B cell (primary cell): Measurements from ENCODE around the gene PDHX. TPM values are rescaled to one million over a fixed set of nuclear protein-coding genes. Genes with fewer than 3 reads are reported as not detected.

ENCODE experiments used
- ATAC-seq: fragments of 200-7000 bp; cut with Tn5 transposase; one replicate; pipeline ENCODE4 v1.10.0; 2021; ENCODE audit warnings: low read depth, mild to moderate bottlenecking, moderate number of reproducible peaks, moderate library complexity
- CTCF ChIA-PET: fragments of 350-600 bp; sonication (Branson Sonifier 250); formaldehyde crosslinking; loops from one replicate; lab custom pipeline; 2021; ENCODE audit warnings: antibody characterized with exemption, inconsistent platforms; lab: Charles Lee
- POLR2A ChIA-PET: fragments of 350-600 bp; sonication (Branson Sonifier 250); formaldehyde crosslinking; loops from one replicate; lab custom pipeline; 2021; ENCODE audit warnings: antibody characterized with exemption; lab: Charles Lee
- DNase-seq: peaks from one replicate; pipeline ENCODE4 v3.0.0; 2013
- H2AFZ ChIP-seq: 2 replicates; pipeline ENCODE4 v1.6.1; 2012; ENCODE audit warnings: mild to moderate bottlenecking, low read depth, low read length; ENCODE audit not compliant: insufficient read depth, poor library complexity, severe bottlenecking
- H3K27ac ChIP-seq, 2 donors: 1 replicate in 1 of 2; 2 replicates in 1 of 2; pipeline ENCODE4 v1.5.1; 2012 to 2013; ENCODE audit warnings: low read length in 2 of 2, mild to moderate bottlenecking in 2 of 2, moderate library complexity in 1 of 2
- H3K27me3 ChIP-seq, 4 experiments: fragments of 200-600 bp in 1 of 4; sonication (generic) in 1 of 4; replicated peaks in 1 of 4; 1 replicate in 2 of 4; 2 replicates in 2 of 4; pipeline versions ENCODE4 v1.6.1 to v1.7.0; 2013 to 2016; ENCODE audit warnings: low read length in 3 of 4, mild to moderate bottlenecking in 2 of 4, mixed read lengths in 1 of 4, moderate library complexity in 1 of 4; ENCODE audit not compliant: insufficient read depth in 4 of 4, control insufficient read depth in 3 of 4; ENCODE audit errors: control extremely low read depth in 1 of 4
- H3K36me3 ChIP-seq, 2 experiments: replicated peaks in 1 of 2; 1 replicate in 1 of 2; 2 replicates in 1 of 2; pipeline versions ENCODE4 v1.6.1 to v1.7.1; 2013; ENCODE audit warnings: low read length in 1 of 2; ENCODE audit not compliant: insufficient read depth in 2 of 2, control insufficient read depth in 1 of 2; ENCODE audit errors: control extremely low read depth in 1 of 2, extremely low read depth in 1 of 2
- H3K4me1 ChIP-seq, 2 donors: fragments of 200-600 bp in 1 of 2; sonication (generic) in 1 of 2; 1 replicate in 1 of 2; 2 replicates in 1 of 2; pipeline versions ENCODE4 v1.5.1 to v1.6.1; 2013 to 2017; ENCODE audit warnings: low read length in 2 of 2; ENCODE audit not compliant: control insufficient read depth in 2 of 2, insufficient read depth in 2 of 2
- H3K4me2 ChIP-seq: replicated peaks from 2 replicates; pipeline ENCODE3; 2012; ENCODE audit warnings: mild to moderate bottlenecking, low read depth, low read length; ENCODE audit not compliant: poor library complexity, severe bottlenecking
- H3K4me3 ChIP-seq, 5 experiments: fragments of 200-600 bp in 1 of 5; sonication (generic) in 1 of 5; 1 replicate in 3 of 5; 2 replicates in 2 of 5; pipeline versions ENCODE4 v1.5.1 to v1.7.0; 2011 to 2016; ENCODE audit warnings: low read length in 4 of 5, mild to moderate bottlenecking in 4 of 5, low read depth in 2 of 5, control low read depth in 1 of 5, moderate library complexity in 1 of 5; ENCODE audit not compliant: insufficient read depth in 1 of 5; ENCODE audit errors: control extremely low read depth in 1 of 5, extremely low read depth in 1 of 5
- H3K79me2 ChIP-seq: fragments of 200-600 bp; sonication (generic); one replicate; pipeline ENCODE4 v1.6.0; 2016; ENCODE audit warnings: low read length; ENCODE audit not compliant: control insufficient read depth, insufficient read depth
- H3K9ac ChIP-seq: fragments of 200-600 bp; sonication (generic); 2 replicates; pipeline ENCODE4 v1.6.1; 2017; ENCODE audit warnings: mild to moderate bottlenecking, low read length, moderate library complexity
- H3K9me3 ChIP-seq, 3 donors: one replicate each; pipeline versions ENCODE4 v1.6.1 to v1.7.1; 2013; ENCODE audit warnings: low read length in 2 of 3; ENCODE audit not compliant: control insufficient read depth in 2 of 3, insufficient read depth in 1 of 3; ENCODE audit errors: control extremely low read depth in 1 of 3
- H4K20me1 ChIP-seq: 2 replicates; pipeline ENCODE4 v1.6.0; 2012; ENCODE audit warnings: mild to moderate bottlenecking, low read length; ENCODE audit not compliant: insufficient read depth, control insufficient read depth, poor library complexity, severe bottlenecking
- H3K27ac Mint-ChIP-seq: one replicate; pipeline ENCODE4 v1.8.0; 2021; ENCODE audit warnings: mixed read lengths
- H3K27me3 Mint-ChIP-seq: one replicate; pipeline ENCODE4 v1.8.0; 2021; ENCODE audit warnings: mixed read lengths
- H3K4me1 Mint-ChIP-seq: one replicate; pipeline ENCODE4 v1.8.0; 2021; ENCODE audit warnings: mixed read lengths
- H3K4me3 Mint-ChIP-seq: one replicate; pipeline ENCODE4 v1.8.0; 2021; ENCODE audit warnings: mixed read lengths
- H3K9me3 Mint-ChIP-seq: one replicate; pipeline ENCODE4 v1.8.0; 2022; ENCODE audit warnings: mixed read lengths; ENCODE audit not compliant: insufficient read depth
- CTCF ChIP-seq: fragments of 200-600 bp; IDR thresholded peaks from one replicate; pipeline ENCODE4 v1.8.0; 2022; ENCODE audit warnings: antibody characterized with exemption, mild to moderate bottlenecking
- EZH2 ChIP-seq: IDR thresholded peaks from 2 replicates; pipeline ENCODE4 v1.6.1; 2012; ENCODE audit warnings: borderline replicate concordance, low read depth, mild to moderate bottlenecking, moderate library complexity, low read length; ENCODE audit not compliant: insufficient read depth, poor library complexity, severe bottlenecking
- WGBS: methylation state at CpG from one replicate; pipeline ENCODE4 v1.1.5; 2013; ENCODE audit warnings: missing lambda C conversion rate; ENCODE audit not compliant: insufficient coverage; 5-methylcytosine and 5-hydroxymethylcytosine counted together
- intact Hi-C: fragments of 100-400 bp; cut with micrococcal nuclease; formaldehyde crosslinking; loops from one replicate; pipeline ENCODE4 v1.10.0; 2022
- polyA plus RNA-seq: library from polyadenylated mRNA; depleted of rRNA; stranded (reverse); fragments of >200 nt; gene quantifications from 2 replicates; pipeline ENCODE4 v1.2.3, GENCODE V29; 2012
- total RNA-seq, 2 donors: library from RNA; stranded (reverse); fragments of 120-200 nt in 1 of 2; gene quantifications; 1 replicate in 1 of 2; 2 replicates in 1 of 2; pipeline versions ENCODE4 v1.2.3 to v1.2.4, GENCODE V29; 2013 to 2022

The PDHX gene
- total and polyA plus RNA-seq, 2 donors (not counting 1 experiment from before 2014, with no cell fraction given): 6.2 to 35.4 TPM

GRCh38 chr11:35034401-35034800, 118.0 kb downstream of the PDHX start:
- intact Hi-C loops: no loop called here
- ATAC-seq (no peak), DNase-seq (no peak)
- no peaks in the 10 kb centered on the region for H3K9me3 Mint-ChIP-seq
- H3K9me3 ChIP-seq: peaks cover 0 to 1% (median 0%) of the 10 kb centered on the region in 3 donors
- POLR2A ChIA-PET: interaction anchor here (0.5 kb wide), 1 partner anchor 22 kb away, joined by 9 read pairs; no protein-coding TSS in a partner anchor
- H3K27me3 ChIP-seq: no peaks in the 10 kb centered on the region
- peaks cover 39% of the 10 kb centered on the region for H3K4me1 Mint-ChIP-seq
- no peaks in the 10 kb centered on the region for H3K27me3 Mint-ChIP-seq
- H3K27ac ChIP-seq: no peak overlapping the region
- TF ChIP-seq CTCF (no peak), EZH2 (no peak)
- no CpG with 5 or more reads among the region's 3 CpGs for WGBS
- no peak overlapping the region for H3K9ac ChIP-seq
- no peak overlapping the region for H3K4me3 ChIP-seq
- H3K4me2 ChIP-seq: no peak overlapping the region
- H3K79me2 ChIP-seq: no peaks in the 10 kb centered on the region
- CTCF ChIA-PET: interaction anchor here (1.0 to 1.6 kb wide), 2 partner anchors 24 to 37 kb away, joined by 3 read pairs; no protein-coding TSS in a partner anchor
- H3K36me3 ChIP-seq: no peaks in the 10 kb centered on the region
- H4K20me1 ChIP-seq: no peaks in the 10 kb centered on the region
- H3K27ac Mint-ChIP-seq: no peak overlapping the region
- no peak overlapping the region for H3K4me3 Mint-ChIP-seq
- peaks cover 26 to 31% of the 10 kb centered on the region in 2 donors for H3K4me1 ChIP-seq
- no peak overlapping the region for H2AFZ ChIP-seq

GRCh38 chr11:35035894-35036408, 119.5 kb downstream of the PDHX start:
- H3K4me2 ChIP-seq: no peak overlapping the region
- intact Hi-C loops: no loop called here
- no peak overlapping the region for H3K4me3 Mint-ChIP-seq

More at GRCh38 chr11:35035894-35036408, 119.5 kb downstream of the PDHX start:
- H4K20me1 ChIP-seq: no peaks in the 10 kb centered on the region
- peak; percentile 9 for ATAC-seq
- H3K4me1 ChIP-seq: peaks cover 16 to 23% of the 10 kb centered on the region in 2 donors
- no peaks in the 10 kb centered on the region for H3K79me2 ChIP-seq
- no peak overlapping the region for H2AFZ ChIP-seq
- CTCF ChIA-PET: interaction anchor here (1.3 to 1.7 kb wide), 4 partner anchors 29 to 128 kb away, joined by 3 to 9 read pairs (median 4); no protein-coding TSS in a partner anchor
- H3K4me3 ChIP-seq: no peak overlapping the region
- POLR2A ChIA-PET: interaction anchor here (0.6 kb wide), 1 partner anchor 127 kb away, joined by 3 read pairs; no protein-coding TSS in a partner anchor
- H3K9me3 ChIP-seq: peaks cover 0 to 1% (median 0%) of the 10 kb centered on the region in 3 donors
- TF ChIP-seq CTCF: no peak
- H3K9ac ChIP-seq: no peak overlapping the region
- H3K27ac ChIP-seq: no peak overlapping the region
- no CpG with 5 or more reads among the region's 3 CpGs for WGBS
- no peaks in the 10 kb centered on the region for H3K27me3 ChIP-seq
- DNase-seq: peak; percentile 66
- no peaks in the 10 kb centered on the region for H3K36me3 ChIP-seq
- Mint-ChIP-seq H3K9me3 (no peaks in the 10 kb centered on the region), H3K27ac (no peak overlapping the region), H3K4me1 (peaks cover 39% of the 10 kb centered on the region), H3K27me3 (no peaks in the 10 kb centered on the region)
